Measurements from ENCODE around the gene NXPE3. TPM values are rescaled to one million over a fixed set of nuclear protein-coding genes. Genes with fewer than 3 reads are reported as not detected.

The NXPE3 gene
- total and polyA plus RNA-seq, 10 of the 15 experiments (the other 5 are each of a cell fraction or from before 2014, with no cell fraction given) = 2.0 to 8.7 (median 5.2) TPM

- in situ Hi-C loops (cut with MboI) = no loop called here
- no peaks in the 10 kb centered on the region for H3K79me2 ChIP-seq (ENCODE audit: control insufficient read depth, insufficient read depth, low read length)
- ChIA-PET RAD21 (ENCODE audit: unreplicated experiment) (no interaction called here), SMC1A (ENCODE audit: uncharacterized antibody, unreplicated experiment) (no interaction called here), POLR2A (interaction anchor here (1.9 kb wide), 1 partner anchor 8 kb away, joined by 6 read pairs; the partner anchor contains the start of gene CEP97), CTCF (interaction anchor here (1.3 kb wide), 1 partner anchor 71 kb away, joined by 3 read pairs; no protein-coding TSS in a partner anchor)
- H3K4me1 ChIP-seq (ENCODE audit: control insufficient read depth, insufficient read depth, low read length) = no peaks in the 10 kb centered on the region
- H3K27me3 ChIP-seq (replicated peaks in 1 of 2; ENCODE audit: control insufficient read depth in 2 of 2, insufficient read depth in 2 of 2, low read length in 1 of 2) = no peaks in the 10 kb centered on the region
- no peak overlapping the region for H3K4me2 ChIP-seq (ENCODE audit: control insufficient read depth, insufficient read depth)
- no TSS peak for BruUV-seq (replicated peaks)
- ATAC-seq = no peak
- no peak overlapping the region for H3K9ac ChIP-seq (ENCODE audit: control insufficient read depth, insufficient read depth, low read length)
- 96% methylated on average over 4 of the region's 4 CpGs for WGBS (ENCODE audit: insufficient coverage, insufficient replicate concordance, low lambda C conversion rate, missing lambda C conversion rate)
- H2AFZ ChIP-seq (ENCODE audit: control insufficient read depth, low read depth, low read length) = no peak overlapping the region
- intact Hi-C loops (cut with micrococcal nuclease; ENCODE audit: unreplicated experiment) = no loop called here
- no peak overlapping the region for H3K4me3 ChIP-seq
- peaks cover 14 to 20% of the 10 kb centered on the region in 2 experiments for H3K36me3 ChIP-seq (ENCODE audit: control insufficient read depth in 2 of 2, insufficient read depth in 2 of 2, low read length in 1 of 2)
- H3K9me3 ChIP-seq (replicated peaks; ENCODE audit: control insufficient read depth, insufficient read depth, low read length) = no peaks in the 10 kb centered on the region; the same call in 2 of the 3 replicates
- H3K27ac ChIP-seq (ENCODE audit: control insufficient read depth, insufficient read depth) = no peak overlapping the region
- no peak for FAIRE-seq
- H4K20me1 ChIP-seq (ENCODE audit: control insufficient read depth, insufficient read depth) = no peaks in the 10 kb centered on the region
- DNase-seq (ENCODE audit: low read depth, low spot score) = no peak
- TF ChIP-seq ATF3 (IDR thresholded peaks at IDR 0.05; ENCODE audit: borderline replicate concordance, extremely low read depth, low read depth, low read length) (no peak), ZNF274 (IDR thresholded peaks at IDR 0.05; ENCODE audit: insufficient read depth, insufficient read length) (no peak), SIX5 (IDR thresholded peaks at IDR 0.05; ENCODE audit: low read depth, low read length, severe bottlenecking) (no peak), CUX1 (IDR thresholded peaks at IDR 0.05; ENCODE audit: insufficient replicate concordance, low read depth, low read length) (no peak), RAD51 (IDR thresholded peaks at IDR 0.05) (no peak), MEF2B (IDR thresholded peaks at IDR 0.05; ENCODE audit: partially characterized antibody, poor library complexity, severe bottlenecking) (no peak), ASH2L (IDR thresholded peaks at IDR 0.05; ENCODE audit: borderline replicate concordance, low read depth) (no peak), PAX8 (IDR thresholded peaks at IDR 0.05) (no peak), IKZF1 (conservative IDR thresholded peaks at IDR 0.05) (no peak), ETV6 (conservative IDR thresholded peaks at IDR 0.05 in 1 of 2, IDR thresholded peaks at IDR 0.05 in 1 of 2; ENCODE audit: borderline replicate concordance in 1 of 2, low read depth in 1 of 2) (no peak), ZBTB11 (CRISPR knock-in tag; IDR thresholded peaks at IDR 0.05) (no peak), JUNB (IDR thresholded peaks at IDR 0.05) (no peak), CEBPB (IDR thresholded peaks at IDR 0.05; ENCODE audit: borderline replicate concordance in 1 of 2, low read depth in 2 of 2, low read length in 2 of 2) (no peak), BRCA1 (IDR thresholded peaks at IDR 0.05; ENCODE audit: low read depth, low read length) (no peak)
Measured at GRCh38 chr3:101732240-101732641, 46.8 kb upstream of the NXPE3 start.
